A673 (cell line): Measurements from ENCODE around the gene MMEL1.
"Not testable (repeated sequence)": the region's sequence is repeated elsewhere in the genome, so short reads cannot be mapped to it uniquely, and the experiment has no call there.

Source experiments
- EZH2 ChIP-seq: fragments of 200-600 bp; sonication (generic); IDR thresholded peaks from 2 replicates; pipeline ENCODE4 v1.6.1; 2017; ENCODE audit warnings: borderline replicate concordance, low read depth, mild to moderate bottlenecking, mixed read lengths, antibody characterized with exemption, low read length; ENCODE audit not compliant: poor library complexity, severe bottlenecking
- TF ChIP-seq, protein P1 (sequence below): fragments of 300-800, 200-600 bp; sonication (generic); conservative IDR thresholded peaks from 2 replicates; pipeline ENCODE4 v1.5.1; 2017; ENCODE audit warnings: low read depth, mild to moderate bottlenecking, antibody characterized with exemption, low read length, moderate library complexity, mixed read lengths

DNA sequence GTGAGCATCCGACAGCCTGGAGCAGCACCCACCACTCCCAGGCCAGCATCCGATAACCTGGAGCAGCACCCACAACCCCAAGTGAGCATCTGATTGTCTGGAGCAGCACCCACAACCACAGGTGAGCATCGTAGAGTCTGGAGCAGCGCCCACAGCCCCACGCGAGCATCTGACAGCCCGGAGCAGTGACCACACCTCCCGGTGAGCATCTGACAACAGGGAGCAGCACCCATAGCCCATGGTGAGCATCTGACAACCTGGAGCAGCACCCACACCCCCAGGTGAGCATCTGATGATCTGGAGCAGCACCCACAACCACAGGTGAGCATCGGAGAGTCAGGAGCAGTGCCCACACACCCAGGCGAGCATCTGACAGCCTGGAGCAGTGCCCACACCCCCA lies 25.1 kb upstream of the MMEL1 start:
- TF ChIP-seq, protein P1, sequence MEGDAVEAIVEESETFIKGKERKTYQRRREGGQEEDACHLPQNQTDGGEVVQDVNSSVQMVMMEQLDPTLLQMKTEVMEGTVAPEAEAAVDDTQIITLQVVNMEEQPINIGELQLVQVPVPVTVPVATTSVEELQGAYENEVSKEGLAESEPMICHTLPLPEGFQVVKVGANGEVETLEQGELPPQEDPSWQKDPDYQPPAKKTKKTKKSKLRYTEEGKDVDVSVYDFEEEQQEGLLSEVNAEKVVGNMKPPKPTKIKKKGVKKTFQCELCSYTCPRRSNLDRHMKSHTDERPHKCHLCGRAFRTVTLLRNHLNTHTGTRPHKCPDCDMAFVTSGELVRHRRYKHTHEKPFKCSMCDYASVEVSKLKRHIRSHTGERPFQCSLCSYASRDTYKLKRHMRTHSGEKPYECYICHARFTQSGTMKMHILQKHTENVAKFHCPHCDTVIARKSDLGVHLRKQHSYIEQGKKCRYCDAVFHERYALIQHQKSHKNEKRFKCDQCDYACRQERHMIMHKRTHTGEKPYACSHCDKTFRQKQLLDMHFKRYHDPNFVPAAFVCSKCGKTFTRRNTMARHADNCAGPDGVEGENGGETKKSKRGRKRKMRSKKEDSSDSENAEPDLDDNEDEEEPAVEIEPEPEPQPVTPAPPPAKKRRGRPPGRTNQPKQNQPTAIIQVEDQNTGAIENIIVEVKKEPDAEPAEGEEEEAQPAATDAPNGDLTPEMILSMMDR, result not testable (repeated sequence)
- not testable (repeated sequence) for TF ChIP-seq EZH2
